D721Med (cell line): ENCODE data around the gene MND1.

Experiments
- DNase-seq: peaks from one replicate; pipeline ENCODE4 v3.0.0; 2011; ENCODE audit warnings: low spot score; ENCODE audit not compliant: insufficient read length
- FAIRE-seq: peaks from 2 replicates; lab custom pipeline; 2011; peaks lifted over from hg19 to GRCh38; lab: Jason Lieb, UNC
- CTCF ChIP-seq: IDR thresholded peaks from 2 replicates; pipeline ENCODE4 v1.5.1; 2012; ENCODE audit warnings: mild to moderate bottlenecking, control low read depth; ENCODE audit not compliant: insufficient read depth; ENCODE audit errors: missing control alignments

Gene MND1

GRCh38 chr4:153344131-153345011 lies at the start of gene MND1:
MND1 (plus strand) TSS chr4:153344688; CDS start chr4:153344738, 50 bp downstream.
- peak; percentile 82 for DNase-seq
- FAIRE-seq, result no peak
- TF ChIP-seq CTCF, result peak; percentile 62

DNA sequence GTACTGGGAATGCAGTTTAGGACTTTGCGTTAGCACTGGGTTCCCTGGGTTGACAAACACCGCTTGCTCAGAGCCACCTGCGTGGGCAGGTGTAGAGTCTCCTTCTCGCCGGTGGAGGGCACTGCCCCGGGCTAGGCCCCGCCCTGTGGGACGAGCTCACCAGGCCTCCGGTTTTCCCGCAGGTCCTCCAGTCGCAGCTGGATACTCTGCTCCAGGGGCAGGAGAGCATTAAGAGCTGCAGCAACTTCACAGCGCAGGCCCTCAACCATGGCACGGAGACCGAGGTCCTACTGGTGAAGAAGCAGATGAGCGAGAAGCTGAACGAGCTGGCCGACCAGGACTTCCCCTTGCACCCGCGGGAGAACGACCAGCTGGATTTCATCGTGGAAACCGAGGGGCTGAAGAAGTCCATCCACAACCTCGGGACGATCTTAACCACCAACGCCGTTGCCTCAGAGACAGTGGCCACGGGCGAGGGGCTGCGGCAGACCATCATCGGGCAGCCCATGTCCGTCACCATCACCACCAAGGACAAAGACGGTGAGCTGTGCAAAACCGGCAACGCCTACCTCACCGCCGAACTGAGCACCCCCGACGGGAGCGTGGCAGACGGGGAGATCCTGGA lies 49.2 kb upstream of the MND1 start:
- DNase-seq, result no peak
- FAIRE-seq, result no peak
- TF ChIP-seq CTCF, result no peak

- no peak for TF ChIP-seq CTCF
- FAIRE-seq (no peak), DNase-seq (no peak)
Measured at GRCh38 chr4:153296040-153296823, 48.3 kb upstream of the MND1 start.

DNA sequence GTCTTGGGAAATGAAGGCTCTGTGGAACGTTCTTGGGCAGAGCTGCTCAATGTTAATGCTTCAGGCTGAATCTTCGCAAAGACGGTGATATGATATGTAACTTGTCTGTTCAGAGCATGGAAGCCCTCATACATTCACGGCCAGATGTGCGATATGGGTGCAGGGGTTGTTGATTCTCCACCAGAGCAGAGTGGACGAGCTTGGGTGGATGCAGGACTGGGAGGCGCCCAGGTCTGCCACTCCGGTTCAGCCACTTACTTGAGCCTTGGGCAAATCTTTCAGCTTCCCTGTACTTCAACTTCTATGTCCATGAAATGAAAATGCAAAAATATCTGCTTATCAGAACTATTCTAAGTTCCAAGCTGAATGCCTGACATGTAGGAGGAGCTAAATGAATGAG lies 47.4 kb upstream of the MND1 start:
- no peak for TF ChIP-seq CTCF
- FAIRE-seq (no peak), DNase-seq (no peak)

DNA sequence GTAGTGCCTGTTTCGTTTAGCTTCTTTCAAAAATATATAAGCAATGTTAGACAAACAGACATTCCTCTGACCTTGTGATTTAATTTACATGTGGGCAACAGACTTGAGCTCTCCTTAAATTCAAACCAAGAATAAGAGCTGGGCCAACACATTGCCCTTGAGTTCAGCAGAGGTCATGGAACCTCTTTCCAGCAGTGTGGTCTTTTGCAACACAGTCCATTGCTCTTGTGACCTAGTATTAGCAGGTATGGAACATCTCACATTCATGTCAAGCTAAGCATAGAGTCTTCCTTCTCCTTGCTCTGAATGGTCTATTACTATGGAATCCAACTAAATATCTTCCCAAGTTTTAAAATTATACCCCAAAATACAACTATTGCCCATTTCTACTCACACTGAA lies 33.7 kb upstream of the MND1 start:
- DNase-seq (no peak), FAIRE-seq (no peak)
- no peak for TF ChIP-seq CTCF

DNA sequence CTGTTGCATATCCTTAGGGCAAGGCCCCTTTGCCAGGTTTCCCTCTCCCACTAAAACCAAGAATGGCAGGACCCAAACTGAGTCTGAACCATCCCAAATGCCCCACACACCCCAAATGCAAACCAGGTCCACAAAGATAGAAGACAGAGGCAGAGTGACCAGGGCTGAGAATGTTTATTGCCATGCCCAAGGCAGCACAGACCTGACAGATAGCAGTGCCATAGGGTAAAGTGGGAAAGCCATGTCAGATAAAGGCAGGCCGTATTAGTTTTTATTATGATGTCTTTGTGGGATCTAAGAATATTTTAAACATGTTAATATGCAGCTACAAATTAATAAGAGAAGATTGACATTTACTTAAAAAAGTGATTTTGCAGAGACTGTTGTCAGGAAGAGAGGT lies 29.6 kb upstream of the MND1 start:
- no peak for TF ChIP-seq CTCF
- FAIRE-seq, result no peak
- DNase-seq, result no peak
